K562 (cell line): ENCODE data around the gene PRR35. TPM values are rescaled to one million over a fixed set of nuclear protein-coding genes. Genes with fewer than 3 reads are reported as not detected.

ENCODE experiments used
- CREM ChIP-seq: IDR thresholded peaks from 2 replicates; pipeline ENCODE4 v1.6.1; 2014; ENCODE audit warnings: antibody characterized with exemption, low read depth
- CTBP1 ChIP-seq: fragments of 450-650 bp; IDR thresholded peaks from 2 replicates; pipeline ENCODE4 v1.6.1; 2016; ENCODE audit warnings: borderline replicate concordance
- CXXC5 ChIP-seq: fragments of 250-450 bp; sonication (Bioruptor Pico); IDR thresholded peaks from 2 replicates; pipeline ENCODE4 v1.8.0; 2022; ENCODE audit warnings: inconsistent platforms, mild to moderate bottlenecking, moderate library complexity
- DDX20 ChIP-seq: fragments of 450-650 bp; IDR thresholded peaks from 2 replicates; pipeline ENCODE4 v1.6.1; 2016; ENCODE audit warnings: missing genetic modification characterization, low read depth, mild to moderate bottlenecking, missing compliant biosample characterization, moderate library complexity
- ERF ChIP-seq: fragments of 450-650 bp; formaldehyde crosslinking; IDR thresholded peaks from 2 replicates; pipeline ENCODE4 v1.4.0; 2020; ENCODE audit warnings: mild to moderate bottlenecking, mixed read lengths
- FOXJ2 ChIP-seq: fragments of 200-800 bp; sonication (Bioruptor generic); IDR thresholded peaks from 2 replicates; pipeline ENCODE4 v1.6.1; 2016; ENCODE audit warnings: missing genetic modification characterization, missing compliant biosample characterization
- NFIC ChIP-seq: fragments of 450-650 bp; IDR thresholded peaks from 2 replicates; pipeline ENCODE4 v1.6.1; 2017; ENCODE audit warnings: mild to moderate bottlenecking, inconsistent platforms
- PRMT5 ChIP-seq: sonication (generic); formaldehyde crosslinking; IDR thresholded peaks from 2 replicates; pipeline ENCODE4 v1.5.0; 2020; ENCODE audit warnings: missing genetic modification reagents
- SIX5 ChIP-seq, 2 experiments: IDR thresholded peaks; 2 replicates each; pipeline ENCODE4 v1.6.1; 2011; ENCODE audit warnings: low read length in 2 of 2, borderline replicate concordance in 1 of 2, low read depth in 1 of 2, mild to moderate bottlenecking in 1 of 2, moderate library complexity in 1 of 2; ENCODE audit not compliant: insufficient read depth in 1 of 2
- SNRNP70 ChIP-seq: fragments of 200-400 bp; formaldehyde crosslinking; optimal IDR thresholded peaks from 2 replicates; pipeline ENCODE3; 2017; ENCODE audit warnings: low read depth, low read length
- SRSF1 ChIP-seq: fragments of 200-400 bp; formaldehyde crosslinking; IDR thresholded peaks from 2 replicates; pipeline ENCODE4 v1.6.1; 2017; ENCODE audit warnings: mild to moderate bottlenecking, low read depth, low read length, moderate library complexity
- SRSF7 ChIP-seq: fragments of 200-400 bp; formaldehyde crosslinking; optimal IDR thresholded peaks from 2 replicates; pipeline ENCODE3; 2017; ENCODE audit warnings: mild to moderate bottlenecking, low read depth, low read length
- ZNF165 ChIP-seq: fragments of 250-450 bp; sonication (Bioruptor Pico); IDR thresholded peaks from 2 replicates; pipeline ENCODE4 v1.4.0; 2020; ENCODE audit warnings: borderline replicate concordance
- ZNF644 ChIP-seq: fragments of 200-800 bp; sonication (Bioruptor generic); IDR thresholded peaks from 2 replicates; pipeline ENCODE4 v1.6.1; 2016; ENCODE audit warnings: low read depth, missing genetic modification characterization, missing compliant biosample characterization
- ZNF830 ChIP-seq: fragments of 250-450 bp; sonication (Bioruptor Pico); IDR thresholded peaks from 2 replicates; pipeline ENCODE4 v1.5.0; 2021; ENCODE audit warnings: mild to moderate bottlenecking
- polyA plus RNA-seq, 8 experiments: library from polyadenylated mRNA; depleted of rRNA in 4 of 8; stranded (reverse) in 5 of 8; unstranded in 3 of 8; fragments of >200 nt; fragmentation: Nextera tagmentation in 2 of 8; fragmentation: Illumina TruSeq in 1 of 8; extraction: Ambion mirVana in 2 of 8; extraction: Trizol in 1 of 8; gene quantifications; 2 replicates each; pipeline versions ENCODE4 v1.2.1 to v1.2.3, GENCODE V29; 2011 to 2014; ENCODE audit warnings: inconsistent platforms in 1 of 8, missing spikeins in 1 of 8
- total RNA-seq, 7 experiments: library from RNA; depleted of rRNA in 6 of 7; stranded (reverse); fragments of >200 nt in 6 of 7; fragmentation: Illumina TruSeq in 2 of 7; extraction: Trizol in 2 of 7; gene quantifications; 2 replicates each; pipeline versions ENCODE4 v1.2.1 to v1.2.3, GENCODE V29; 2011 to 2021; ENCODE audit warnings: low replicate concordance in 1 of 7
- TF ChIP-seq, protein P1 (sequence below): sonication (generic); formaldehyde crosslinking; IDR thresholded peaks from 2 replicates; pipeline ENCODE4 v1.8.0; 2022; ENCODE audit warnings: missing genetic modification reagents, mild to moderate bottlenecking, borderline replicate concordance
- TF ChIP-seq, protein P2 (sequence below), 3 experiments: IDR thresholded peaks in 2 of 3; conservative IDR thresholded peaks in 1 of 3; 2 replicates each; pipeline ENCODE4 v1.5.1; 2011 to 2012; ENCODE audit warnings: low read length in 3 of 3, mild to moderate bottlenecking in 3 of 3, control low read depth in 2 of 3, improper control_type of control experiment in 1 of 3, inconsistent platforms in 1 of 3, low read depth in 1 of 3, mixed read lengths in 1 of 3, moderate library complexity in 1 of 3; ENCODE audit not compliant: insufficient read depth in 2 of 3
- TF ChIP-seq, protein P3 (sequence below): sonication (generic); formaldehyde crosslinking; IDR thresholded peaks from 2 replicates; pipeline ENCODE4 v1.8.0; 2022; ENCODE audit warnings: mild to moderate bottlenecking, missing genetic modification reagents, borderline replicate concordance
- TF ChIP-seq, protein P4 (sequence below): fragments of 250-450 bp; sonication (Bioruptor Pico); IDR thresholded peaks from 2 replicates; pipeline ENCODE4 v1.5.0; 2021
- TF ChIP-seq, protein P5 (sequence below): IDR thresholded peaks from 2 replicates; pipeline ENCODE4 v1.6.1; 2014; ENCODE audit warnings: antibody characterized with exemption

Gene PRR35
- total and polyA plus RNA-seq, 9 of the 15 experiments (the other 6 are each of a cell fraction or from before 2014, with no cell fraction given) = 0.17 to 0.45 (median 0.21) TPM; not detected in 5

DNA sequence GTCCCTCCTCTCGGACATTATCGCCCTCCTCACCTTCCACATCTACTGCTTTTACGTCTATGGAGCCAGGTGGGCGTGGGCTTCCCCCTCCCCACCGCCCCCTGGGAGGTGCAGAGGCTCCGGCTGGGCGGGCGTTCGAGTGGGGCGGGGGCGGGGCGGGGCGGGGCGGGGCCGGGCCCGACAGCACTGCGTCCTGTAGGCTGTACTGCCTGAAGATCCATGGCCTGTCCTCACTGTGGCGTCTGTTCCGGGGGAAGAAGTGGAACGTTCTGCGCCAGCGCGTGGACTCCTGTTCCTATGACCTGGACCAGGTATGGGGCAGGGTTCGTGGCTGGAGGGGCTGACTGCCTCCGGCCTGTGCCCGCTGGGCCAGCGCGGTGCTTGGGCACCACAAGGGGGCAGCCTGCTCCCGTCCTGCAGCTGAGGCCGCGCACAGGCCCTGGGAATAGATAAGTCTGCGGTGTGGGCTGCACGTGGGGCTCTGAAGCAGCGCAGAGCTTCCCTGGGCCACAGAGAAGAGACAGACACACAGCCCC, 18.7 kb downstream of the PRR35 start (continued):
- TF ChIP-seq, protein P1, sequence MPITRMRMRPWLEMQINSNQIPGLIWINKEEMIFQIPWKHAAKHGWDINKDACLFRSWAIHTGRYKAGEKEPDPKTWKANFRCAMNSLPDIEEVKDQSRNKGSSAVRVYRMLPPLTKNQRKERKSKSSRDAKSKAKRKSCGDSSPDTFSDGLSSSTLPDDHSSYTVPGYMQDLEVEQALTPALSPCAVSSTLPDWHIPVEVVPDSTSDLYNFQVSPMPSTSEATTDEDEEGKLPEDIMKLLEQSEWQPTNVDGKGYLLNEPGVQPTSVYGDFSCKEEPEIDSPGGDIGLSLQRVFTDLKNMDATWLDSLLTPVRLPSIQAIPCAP = no peak
- TF ChIP-seq CTBP1 (peak; percentile 91), FOXJ2 (tag) (no peak), CREM (peak; percentile 68; the same call in 1 of the 2 replicates), ZNF165 (CRISPR knock-in tag) (peak; percentile 95), SRSF7 (no peak), NFIC (peak; percentile 55), SIX5 (IDR thresholded peaks at IDR 0.05; ENCODE audit: borderline replicate concordance in 1 of 2, insufficient read depth in 1 of 2, low read depth in 1 of 2, low read length in 2 of 2) (no peak), CXXC5 (CRISPR knock-in tag) (peak; percentile 93), ERF (CRISPR knock-in tag) (0 out of 2 replicates have a peak, but pooled peaks have one; percentile 49), ZNF644 (tag) (no peak), ZNF830 (CRISPR knock-in tag) (no peak), SNRNP70 (no peak), SRSF1 (no peak), DDX20 (tag) (no peak), PRMT5 (CRISPR knock-in tag) (no peak)
- TF ChIP-seq, protein P2, sequence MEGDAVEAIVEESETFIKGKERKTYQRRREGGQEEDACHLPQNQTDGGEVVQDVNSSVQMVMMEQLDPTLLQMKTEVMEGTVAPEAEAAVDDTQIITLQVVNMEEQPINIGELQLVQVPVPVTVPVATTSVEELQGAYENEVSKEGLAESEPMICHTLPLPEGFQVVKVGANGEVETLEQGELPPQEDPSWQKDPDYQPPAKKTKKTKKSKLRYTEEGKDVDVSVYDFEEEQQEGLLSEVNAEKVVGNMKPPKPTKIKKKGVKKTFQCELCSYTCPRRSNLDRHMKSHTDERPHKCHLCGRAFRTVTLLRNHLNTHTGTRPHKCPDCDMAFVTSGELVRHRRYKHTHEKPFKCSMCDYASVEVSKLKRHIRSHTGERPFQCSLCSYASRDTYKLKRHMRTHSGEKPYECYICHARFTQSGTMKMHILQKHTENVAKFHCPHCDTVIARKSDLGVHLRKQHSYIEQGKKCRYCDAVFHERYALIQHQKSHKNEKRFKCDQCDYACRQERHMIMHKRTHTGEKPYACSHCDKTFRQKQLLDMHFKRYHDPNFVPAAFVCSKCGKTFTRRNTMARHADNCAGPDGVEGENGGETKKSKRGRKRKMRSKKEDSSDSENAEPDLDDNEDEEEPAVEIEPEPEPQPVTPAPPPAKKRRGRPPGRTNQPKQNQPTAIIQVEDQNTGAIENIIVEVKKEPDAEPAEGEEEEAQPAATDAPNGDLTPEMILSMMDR (IDR thresholded peaks at IDR 0.05 in 2 of 3, conservative IDR thresholded peaks at IDR 0.05 in 1 of 3; ENCODE audit: insufficient read depth in 2 of 3, low read depth in 1 of 3, low read length in 3 of 3) = peak; percentile 91 to 95 (median 95)
- TF ChIP-seq, protein P3, sequence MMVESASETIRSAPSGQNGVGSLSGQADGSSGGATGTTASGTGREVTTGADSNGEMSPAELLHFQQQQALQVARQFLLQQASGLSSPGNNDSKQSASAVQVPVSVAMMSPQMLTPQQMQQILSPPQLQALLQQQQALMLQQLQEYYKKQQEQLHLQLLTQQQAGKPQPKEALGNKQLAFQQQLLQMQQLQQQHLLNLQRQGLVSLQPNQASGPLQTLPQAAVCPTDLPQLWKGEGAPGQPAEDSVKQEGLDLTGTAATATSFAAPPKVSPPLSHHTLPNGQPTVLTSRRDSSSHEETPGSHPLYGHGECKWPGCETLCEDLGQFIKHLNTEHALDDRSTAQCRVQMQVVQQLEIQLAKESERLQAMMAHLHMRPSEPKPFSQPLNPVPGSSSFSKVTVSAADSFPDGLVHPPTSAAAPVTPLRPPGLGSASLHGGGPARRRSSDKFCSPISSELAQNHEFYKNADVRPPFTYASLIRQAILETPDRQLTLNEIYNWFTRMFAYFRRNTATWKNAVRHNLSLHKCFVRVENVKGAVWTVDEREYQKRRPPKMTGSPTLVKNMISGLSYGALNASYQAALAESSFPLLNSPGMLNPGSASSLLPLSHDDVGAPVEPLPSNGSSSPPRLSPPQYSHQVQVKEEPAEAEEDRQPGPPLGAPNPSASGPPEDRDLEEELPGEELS (CRISPR knock-in tag) = no peak
- TF ChIP-seq, protein P4, sequence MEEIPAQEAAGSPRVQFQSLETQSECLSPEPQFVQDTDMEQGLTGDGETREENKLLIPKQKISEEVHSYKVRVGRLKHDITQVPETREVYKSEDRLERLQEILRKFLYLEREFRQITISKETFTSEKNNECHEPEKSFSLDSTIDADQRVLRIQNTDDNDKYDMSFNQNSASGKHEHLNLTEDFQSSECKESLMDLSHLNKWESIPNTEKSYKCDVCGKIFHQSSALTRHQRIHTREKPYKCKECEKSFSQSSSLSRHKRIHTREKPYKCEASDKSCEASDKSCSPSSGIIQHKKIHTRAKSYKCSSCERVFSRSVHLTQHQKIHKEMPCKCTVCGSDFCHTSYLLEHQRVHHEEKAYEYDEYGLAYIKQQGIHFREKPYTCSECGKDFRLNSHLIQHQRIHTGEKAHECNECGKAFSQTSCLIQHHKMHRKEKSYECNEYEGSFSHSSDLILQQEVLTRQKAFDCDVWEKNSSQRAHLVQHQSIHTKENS = no peak
- TF ChIP-seq, protein P5, sequence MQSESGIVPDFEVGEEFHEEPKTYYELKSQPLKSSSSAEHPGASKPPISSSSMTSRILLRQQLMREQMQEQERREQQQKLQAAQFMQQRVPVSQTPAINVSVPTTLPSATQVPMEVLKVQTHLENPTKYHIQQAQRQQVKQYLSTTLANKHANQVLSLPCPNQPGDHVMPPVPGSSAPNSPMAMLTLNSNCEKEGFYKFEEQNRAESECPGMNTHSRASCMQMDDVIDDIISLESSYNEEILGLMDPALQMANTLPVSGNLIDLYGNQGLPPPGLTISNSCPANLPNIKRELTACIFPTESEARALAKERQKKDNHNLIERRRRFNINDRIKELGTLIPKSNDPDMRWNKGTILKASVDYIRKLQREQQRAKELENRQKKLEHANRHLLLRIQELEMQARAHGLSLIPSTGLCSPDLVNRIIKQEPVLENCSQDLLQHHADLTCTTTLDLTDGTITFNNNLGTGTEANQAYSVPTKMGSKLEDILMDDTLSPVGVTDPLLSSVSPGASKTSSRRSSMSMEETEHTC = peak; percentile 57
